GM12864 (cell line): Measurements from ENCODE around the gene CCDC51.

Experiments
- DNase-seq: peaks from one replicate; pipeline ENCODE4 v3.0.0-alpha.2; 2011; ENCODE audit warnings: low read depth
- H3K4me3 ChIP-seq: 2 replicates; pipeline ENCODE4 v1.5.1; 2011; ENCODE audit warnings: mild to moderate bottlenecking, low read depth, low read length, control low read depth
- TF ChIP-seq, protein P1 (sequence below): IDR thresholded peaks from 2 replicates; pipeline ENCODE4 v1.5.1; 2011; ENCODE audit warnings: low read depth, mild to moderate bottlenecking, moderate library complexity, low read length, control low read depth, inconsistent platforms; ENCODE audit errors: missing control alignments

The CCDC51 gene

GRCh38 chr3:48429317-48429959, 10.5 kb downstream of the CCDC51 start:
- TF ChIP-seq, protein P1, sequence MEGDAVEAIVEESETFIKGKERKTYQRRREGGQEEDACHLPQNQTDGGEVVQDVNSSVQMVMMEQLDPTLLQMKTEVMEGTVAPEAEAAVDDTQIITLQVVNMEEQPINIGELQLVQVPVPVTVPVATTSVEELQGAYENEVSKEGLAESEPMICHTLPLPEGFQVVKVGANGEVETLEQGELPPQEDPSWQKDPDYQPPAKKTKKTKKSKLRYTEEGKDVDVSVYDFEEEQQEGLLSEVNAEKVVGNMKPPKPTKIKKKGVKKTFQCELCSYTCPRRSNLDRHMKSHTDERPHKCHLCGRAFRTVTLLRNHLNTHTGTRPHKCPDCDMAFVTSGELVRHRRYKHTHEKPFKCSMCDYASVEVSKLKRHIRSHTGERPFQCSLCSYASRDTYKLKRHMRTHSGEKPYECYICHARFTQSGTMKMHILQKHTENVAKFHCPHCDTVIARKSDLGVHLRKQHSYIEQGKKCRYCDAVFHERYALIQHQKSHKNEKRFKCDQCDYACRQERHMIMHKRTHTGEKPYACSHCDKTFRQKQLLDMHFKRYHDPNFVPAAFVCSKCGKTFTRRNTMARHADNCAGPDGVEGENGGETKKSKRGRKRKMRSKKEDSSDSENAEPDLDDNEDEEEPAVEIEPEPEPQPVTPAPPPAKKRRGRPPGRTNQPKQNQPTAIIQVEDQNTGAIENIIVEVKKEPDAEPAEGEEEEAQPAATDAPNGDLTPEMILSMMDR: no peak
- peak overlapping the region; percentile 65 for H3K4me3 ChIP-seq
- no peak for DNase-seq

GRCh38 chr3:48428572-48429316, 11.2 kb downstream of the CCDC51 start:
- DNase-seq: no peak
- H3K4me3 ChIP-seq: peak overlapping the region; percentile 65
- TF ChIP-seq, protein P1: no peak

DNA sequence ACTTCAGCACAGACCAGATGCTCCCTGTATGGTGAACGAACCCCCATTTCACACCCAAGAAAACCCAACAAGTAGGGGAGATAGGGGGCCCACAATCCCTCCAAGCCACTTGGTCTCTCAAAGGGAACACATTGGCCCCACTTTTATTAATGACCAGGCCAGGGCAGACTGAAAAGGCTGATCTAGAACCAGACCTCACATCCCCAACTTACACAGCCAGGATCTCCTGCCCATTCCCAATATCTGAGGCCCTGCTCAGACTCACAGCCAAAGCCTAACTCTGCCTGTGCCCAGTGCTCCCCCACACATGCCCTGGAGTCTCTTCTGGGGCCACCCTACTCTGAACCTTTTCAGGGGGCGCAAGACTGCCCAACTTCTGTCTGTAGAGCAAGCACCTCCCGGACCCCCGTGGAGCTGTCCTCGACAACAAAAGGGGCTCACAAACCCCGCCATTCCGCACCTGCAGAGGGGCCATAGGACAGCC, 11.8 kb downstream of the CCDC51 start:
- TF ChIP-seq, protein P1: no peak
- DNase-seq: no peak
- no peak overlapping the region for H3K4me3 ChIP-seq

DNA sequence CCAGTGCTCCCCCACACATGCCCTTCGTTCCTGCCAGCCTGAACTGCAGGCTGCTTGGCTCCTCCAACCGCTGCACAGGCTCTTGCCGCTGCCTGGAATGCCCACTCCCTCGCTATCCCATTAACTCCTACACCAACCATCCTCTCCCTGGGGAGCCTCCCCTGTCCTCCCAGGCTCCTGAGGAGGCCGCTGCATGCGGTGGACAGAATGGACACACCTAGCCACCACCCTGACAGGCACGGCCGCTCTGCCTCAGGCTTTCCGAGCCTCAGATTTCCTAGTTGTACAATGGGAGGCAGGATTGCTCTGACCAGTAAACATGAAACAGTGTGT, 12.3 kb downstream of the CCDC51 start:
- H3K4me3 ChIP-seq: no peak overlapping the region
- no peak for DNase-seq
- TF ChIP-seq, protein P1: no peak

DNA sequence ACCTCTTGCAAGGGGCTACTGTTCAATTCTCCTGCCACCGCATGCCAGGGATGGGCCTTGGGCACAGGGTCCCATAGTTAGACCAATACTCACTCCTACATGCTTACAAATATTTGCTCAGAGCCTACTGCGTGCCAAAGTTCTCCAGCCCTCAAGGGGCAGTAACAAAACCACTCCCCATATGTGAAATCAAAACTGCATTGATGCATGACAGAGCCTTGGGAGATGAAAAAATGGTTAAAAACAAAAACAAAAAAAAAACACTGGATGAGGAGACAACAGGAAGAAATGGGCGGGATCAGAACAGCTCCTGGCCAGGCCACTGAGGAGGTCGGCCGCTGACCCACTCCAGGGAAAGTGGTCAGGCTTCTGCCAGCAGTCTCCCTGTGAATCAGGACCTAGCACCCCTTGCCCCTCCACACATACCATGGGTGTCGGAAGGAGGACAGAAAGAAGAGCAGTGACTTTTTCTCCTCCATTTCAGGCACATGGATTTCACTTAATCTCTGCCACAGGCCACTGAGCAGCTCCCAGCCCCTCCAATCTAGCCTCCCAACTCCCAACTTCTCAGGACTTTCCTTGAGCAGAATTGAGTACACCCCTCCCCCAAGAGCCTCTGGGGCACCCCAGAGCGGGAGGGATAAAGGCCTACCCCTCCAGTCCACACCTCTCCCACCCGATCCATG, 12.8 kb downstream of the CCDC51 start:
- TF ChIP-seq, protein P1: no peak
- no peak for DNase-seq
- H3K4me3 ChIP-seq: no peak overlapping the region

- no peak overlapping the region for H3K4me3 ChIP-seq
- no peak for DNase-seq
- TF ChIP-seq, protein P1: no peak
Measured at GRCh38 chr3:48426401-48426909, 13.5 kb downstream of the CCDC51 start.
